A172 (cell line): Measurements from ENCODE around the gene PRMT2. TPM values are rescaled to one million over a fixed set of nuclear protein-coding genes. Genes with fewer than 3 reads are reported as not detected.

Experiments used
- DNase-seq: peaks from one replicate; pipeline ENCODE4 v3.0.0-alpha.2; 2015; ENCODE audit warnings: low spot score
- total RNA-seq: library from RNA; depleted of rRNA; stranded (reverse); fragments of >200 nt; shearing (Covaris generic); gene quantifications from 2 replicates; pipeline ENCODE4 v1.2.3, GENCODE V29; 2014; rRNA removed

Gene PRMT2
- total RNA-seq: 118 and 130 TPM in 2 replicates

- peak; percentile 93 for DNase-seq
Observed at GRCh38 chr21:46635324-46636180, at the start of gene PRMT2. PRMT2 (plus strand) TSS chr21:46635674; CDS start chr21:46636952, 1,278 bp downstream.

- DNase-seq: no peak
Observed at GRCh38 chr21:46594276-46594675, 41.2 kb upstream of the PRMT2 start.

DNA sequence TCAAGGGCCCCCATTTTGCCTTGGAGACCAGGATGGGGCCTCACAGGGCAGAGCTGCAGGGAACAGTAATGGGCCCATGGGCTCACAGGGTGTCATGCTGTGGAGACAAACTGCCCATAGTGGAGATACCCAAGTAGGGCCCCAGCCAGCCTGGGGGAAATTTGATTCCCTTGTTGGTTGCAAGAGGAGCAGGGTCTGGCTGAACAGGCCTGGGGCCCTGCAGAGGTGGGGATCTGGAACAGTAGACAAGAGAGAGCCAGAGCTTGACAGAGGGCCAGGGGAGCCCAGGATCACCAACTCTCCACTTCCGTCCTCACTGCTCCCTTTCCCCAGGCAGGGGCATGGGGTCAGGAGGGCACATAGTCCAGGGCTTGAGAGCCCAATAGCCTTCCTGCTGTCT lies 39.3 kb upstream of the PRMT2 start:
- DNase-seq: no peak

DNA sequence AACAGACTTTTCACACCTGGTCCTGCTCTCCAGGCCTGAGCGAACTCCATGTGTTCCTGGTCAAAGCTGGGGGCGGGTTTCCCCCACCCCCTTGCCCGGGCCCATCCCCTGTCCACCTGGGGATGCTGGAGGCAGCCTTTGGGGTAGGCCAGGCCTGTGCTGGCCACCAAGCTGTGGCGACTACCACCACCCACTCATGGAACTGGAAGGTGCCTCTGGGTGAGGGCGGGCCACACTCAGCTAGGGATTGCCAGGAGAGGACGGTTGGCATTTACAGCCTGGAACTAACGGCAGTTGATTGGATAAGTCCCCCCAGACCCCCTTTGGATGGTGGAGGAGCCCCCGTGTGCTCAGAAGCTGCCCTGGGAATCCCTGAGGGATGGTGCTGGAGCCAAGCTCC lies 38.4 kb upstream of the PRMT2 start:
- DNase-seq: no peak

GRCh38 chr21:46597896-46598343 lies 37.6 kb upstream of the PRMT2 start:
- no peak for DNase-seq

DNA sequence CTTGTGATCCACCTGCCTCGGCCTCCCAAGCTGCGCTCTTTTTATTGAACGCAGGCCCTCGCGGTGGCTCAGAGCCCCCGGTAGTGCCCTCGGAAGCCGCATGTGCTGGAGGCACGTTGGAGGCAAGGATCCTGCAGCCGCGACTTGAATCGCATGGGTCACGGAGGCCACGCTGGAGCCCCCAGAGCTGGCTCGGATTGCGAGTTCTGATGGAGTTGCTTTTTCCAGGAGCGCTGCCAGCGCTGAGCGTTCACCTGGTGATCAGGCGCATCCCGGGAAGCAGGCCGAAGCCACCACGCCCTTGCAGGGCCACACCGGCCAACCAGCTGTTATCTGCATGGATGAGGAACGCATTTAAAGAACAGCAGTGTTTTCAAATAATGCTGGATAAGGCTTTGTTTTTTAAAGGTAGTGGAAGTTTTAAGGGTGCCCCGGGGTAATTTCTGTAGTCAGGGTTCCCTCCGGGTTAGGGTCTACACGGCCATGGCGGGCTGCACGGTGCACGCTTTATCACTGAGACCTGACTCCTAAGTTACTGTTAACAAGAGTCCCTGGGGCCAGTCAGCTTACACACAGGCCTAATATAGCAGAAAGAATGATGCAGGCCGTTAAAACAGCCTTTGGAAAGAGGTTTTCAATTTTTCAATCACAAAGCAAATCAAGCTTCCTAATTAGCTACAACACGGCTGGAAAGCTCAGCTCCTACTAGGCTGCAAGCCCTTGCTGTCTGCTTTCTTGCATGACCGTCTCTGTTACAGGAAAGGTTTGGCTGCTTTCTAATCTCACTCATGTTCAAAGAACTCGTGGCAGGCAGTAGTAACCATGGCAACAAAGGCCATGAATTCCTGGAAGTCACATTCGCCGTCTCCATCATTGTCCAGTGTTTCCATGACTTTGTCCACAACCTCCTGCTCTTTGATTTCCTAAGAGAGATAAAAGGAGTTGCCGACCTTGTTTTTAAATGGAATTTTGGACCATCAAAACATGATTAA lies 36.6 kb upstream of the PRMT2 start:
- DNase-seq: peak; percentile 49

DNA sequence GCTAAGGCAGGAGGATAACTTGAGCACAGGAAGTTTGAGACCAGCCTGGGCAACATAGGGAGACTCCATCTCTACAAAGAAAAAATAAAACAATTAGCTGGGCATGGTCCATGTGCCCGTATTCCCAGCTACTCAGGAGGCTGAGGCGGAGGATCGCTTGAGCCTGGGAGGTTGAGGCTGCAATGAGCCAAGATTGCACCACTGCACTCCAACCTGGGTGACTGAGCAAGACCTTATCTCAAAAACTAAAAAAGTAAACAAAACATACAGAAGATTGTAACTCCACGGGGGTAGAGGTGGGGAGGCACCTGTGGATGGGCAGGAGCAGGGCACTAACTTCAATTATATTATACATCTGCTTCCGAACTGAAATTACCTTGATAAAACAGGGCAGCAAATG lies 35.2 kb upstream of the PRMT2 start:
- no peak for DNase-seq

DNA sequence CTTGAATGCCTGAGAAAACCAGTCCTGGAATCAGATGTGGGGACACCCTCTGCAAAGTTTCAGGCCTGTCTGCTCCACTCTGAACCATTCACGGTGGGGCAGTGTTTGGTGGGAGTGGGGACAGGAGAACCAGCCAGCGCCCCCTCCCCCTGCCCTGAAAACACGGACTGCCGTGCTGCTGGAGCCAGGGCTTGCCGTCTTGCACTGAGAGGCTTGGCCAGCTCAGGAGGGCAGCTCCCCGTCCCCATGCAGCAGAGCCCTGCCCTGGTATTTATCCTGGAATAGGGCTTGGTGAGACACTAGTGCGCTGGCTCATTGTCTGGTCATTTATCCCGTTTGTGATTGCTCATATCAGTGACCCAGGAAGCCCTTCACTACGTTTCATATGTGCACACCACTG lies 34.5 kb upstream of the PRMT2 start:
- DNase-seq: no peak

GRCh38 chr21:46603228-46603627 lies 32.2 kb upstream of the PRMT2 start:
- no peak for DNase-seq

GRCh38 chr21:46604329-46604974 lies 31.0 kb upstream of the PRMT2 start:
- DNase-seq: no peak

DNA sequence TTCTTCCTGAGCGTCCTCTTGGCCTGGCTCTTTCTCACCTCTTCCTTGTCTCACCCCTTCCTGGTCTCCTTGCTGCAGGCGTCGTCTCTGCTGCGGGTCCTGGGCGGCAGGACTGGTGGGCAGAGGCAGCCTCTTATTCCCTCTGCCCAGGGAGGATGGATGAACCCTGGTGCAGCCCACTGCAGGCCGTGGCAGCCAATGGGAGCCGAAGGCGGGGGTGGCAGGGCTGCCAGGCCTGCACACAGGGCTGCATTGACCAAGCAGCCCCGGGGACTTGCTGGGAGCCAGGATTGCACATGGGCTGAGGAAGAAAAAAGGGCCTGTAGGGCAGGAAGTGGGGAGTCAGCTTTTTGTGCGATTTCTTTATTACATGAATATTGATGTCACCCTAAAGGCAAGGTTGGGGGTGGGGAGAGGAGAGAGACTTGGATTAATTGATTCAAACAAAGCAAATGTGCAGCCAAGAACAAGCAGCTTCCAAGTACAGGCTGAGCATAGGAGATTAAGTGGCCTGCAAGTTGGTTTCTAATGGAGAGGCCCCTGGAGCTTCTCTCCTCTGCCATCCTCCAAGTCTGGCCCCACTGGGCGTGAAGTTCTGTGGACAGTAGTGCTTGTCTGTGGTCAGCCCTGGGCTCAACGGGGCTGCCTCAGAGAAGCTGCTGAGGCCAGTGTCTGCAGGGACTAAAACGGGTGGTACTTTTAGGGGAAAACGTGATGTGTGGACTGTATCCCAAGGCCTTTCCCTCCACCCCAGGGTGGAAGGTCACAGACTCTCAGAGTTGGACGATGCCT lies 30.3 kb upstream of the PRMT2 start, which contains the start of gene S100B:
S100B (minus strand) TSS at position 108 of the 792 bp plus-strand sequence. CDS start 2,667 bp downstream, outside the sequence.
- no peak for DNase-seq

DNA sequence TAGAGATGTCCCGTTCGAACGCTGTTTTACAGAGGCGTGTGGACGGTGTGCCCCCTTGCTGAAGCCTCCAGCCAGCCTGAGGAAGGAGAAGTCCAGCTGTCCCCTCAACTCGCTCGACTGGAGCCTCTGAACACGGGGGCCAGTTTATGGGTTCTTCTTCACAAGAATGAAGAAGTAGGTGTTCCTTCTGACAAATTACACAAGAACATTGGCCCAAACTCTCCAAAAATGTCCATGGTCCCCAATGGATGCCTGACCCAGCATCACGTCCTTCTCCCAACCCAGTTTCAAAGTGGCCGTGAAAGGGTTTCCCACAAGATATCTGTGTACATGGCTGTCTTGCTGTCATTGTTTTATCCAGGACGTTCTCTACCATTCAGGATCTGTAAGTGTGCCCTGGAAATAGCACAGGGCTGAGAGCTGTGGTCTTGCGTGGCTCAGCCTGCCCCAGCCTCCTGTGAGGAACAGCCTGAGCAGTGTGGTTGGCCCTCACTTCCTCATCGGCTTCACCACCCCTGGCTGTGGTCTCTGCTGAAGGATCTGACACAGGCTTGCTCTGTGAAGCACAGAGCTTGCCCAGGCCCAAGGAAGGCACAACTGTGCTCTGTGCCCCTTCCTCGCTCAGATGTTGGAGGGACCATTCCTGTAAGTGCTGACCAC lies 29.6 kb upstream of the PRMT2 start:
- no peak for DNase-seq

DNA sequence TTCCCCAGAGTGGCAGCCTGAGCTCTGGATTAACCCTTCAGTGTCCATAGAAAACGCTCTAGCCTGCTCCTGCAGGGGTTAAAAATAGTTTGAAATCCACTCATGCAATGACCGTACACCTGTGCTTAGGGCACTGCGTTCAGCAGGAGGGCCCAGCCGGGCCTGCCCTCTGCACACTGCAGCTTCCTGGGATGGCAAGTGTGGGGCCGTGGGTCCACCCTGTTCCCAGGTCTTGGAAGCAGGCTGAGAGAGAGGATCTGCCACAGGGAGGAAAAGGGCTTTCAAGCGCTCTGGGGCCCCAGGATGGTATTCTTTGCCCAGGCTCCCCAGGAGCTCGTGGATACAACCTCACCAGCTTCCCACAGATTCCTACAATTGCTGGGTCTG lies 29.1 kb upstream of the PRMT2 start:
- DNase-seq: no peak

GRCh38 chr21:46607636-46608035 lies 27.8 kb upstream of the PRMT2 start:
- DNase-seq: no peak

DNA sequence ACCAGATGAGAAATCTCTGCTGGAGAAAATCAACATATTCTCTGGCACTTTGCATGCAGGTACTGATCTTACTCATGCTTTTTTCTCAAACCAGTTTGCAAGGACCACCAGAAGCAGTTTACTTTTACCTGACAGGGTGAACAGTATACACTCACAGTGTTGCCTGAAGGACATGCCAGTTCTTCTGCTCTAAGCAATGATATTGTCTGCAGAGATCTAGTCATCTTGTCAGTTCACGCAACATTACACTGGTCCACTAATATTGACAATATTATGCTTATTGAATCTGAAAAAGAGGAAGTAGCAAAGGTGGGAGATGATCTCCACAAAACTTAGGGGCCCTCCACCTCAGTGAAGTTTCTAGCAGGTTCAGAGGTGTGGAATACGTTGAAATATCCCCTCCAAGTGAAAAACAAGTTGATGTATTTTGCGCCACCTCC lies 26.8 kb upstream of the PRMT2 start:
- no peak for DNase-seq

GRCh38 chr21:46610018-46610701 lies 25.3 kb upstream of the PRMT2 start:
- no peak for DNase-seq

DNA sequence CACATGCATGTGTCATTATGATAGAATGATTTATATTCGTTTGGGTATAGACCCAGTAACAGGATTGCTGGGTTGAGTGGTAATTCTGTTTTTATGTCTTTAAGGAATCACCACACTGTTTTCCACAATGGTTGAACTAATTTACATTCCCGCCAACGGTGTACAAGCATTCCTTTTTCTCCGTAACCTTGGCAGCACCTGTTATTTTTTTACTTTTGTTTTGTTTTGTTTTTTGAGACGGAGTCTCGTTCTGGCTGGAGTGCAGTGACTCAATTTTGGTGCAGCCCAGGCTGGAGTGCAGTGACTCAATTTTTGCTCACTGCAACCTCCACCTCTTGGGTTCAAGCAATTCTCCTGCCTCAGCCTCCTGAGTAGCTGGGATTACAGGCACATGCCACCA lies 22.1 kb upstream of the PRMT2 start:
- no peak for DNase-seq

DNA sequence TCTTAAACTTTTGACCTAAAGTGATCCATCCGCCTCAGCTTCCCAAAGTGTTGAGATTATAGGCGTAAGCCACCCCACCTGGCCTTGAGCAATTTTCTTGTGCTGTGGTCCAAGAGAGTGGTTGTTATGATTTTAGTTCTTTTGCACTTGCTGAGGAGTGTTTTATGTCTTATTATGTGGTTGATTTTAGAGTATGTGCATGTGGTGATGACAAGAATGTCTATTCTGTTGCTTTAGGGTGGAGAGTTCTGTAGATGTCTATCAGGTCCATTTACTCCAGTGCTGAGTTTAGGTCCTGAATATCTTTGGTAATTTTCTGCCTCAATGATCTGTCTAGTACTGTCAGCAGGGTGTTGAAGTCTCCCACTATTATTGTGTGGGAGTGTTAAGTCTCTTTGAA lies 19.4 kb upstream of the PRMT2 start:
- no peak for DNase-seq

GRCh38 chr21:46616656-46617055 lies 18.8 kb upstream of the PRMT2 start:
- no peak for DNase-seq
